Activated CD4-positive, alpha-beta T cell treated with anti-CD3 and anti-CD28 coated beads, Interleukin-2, amount 10 ng/mL, durations not matched to agents 7 days and 5 days (primary cell): Measurements from ENCODE around the gene NHLRC4. TPM values are rescaled to one million over a fixed set of nuclear protein-coding genes. Genes with fewer than 3 reads are reported as not detected.
A peak's percentile ranks its signal among the peaks of the same experiment; 100 is the strongest.

Source experiments
- CTCF ChIA-PET: fragments of 350-600 bp; sonication (Branson Sonifier 250); formaldehyde crosslinking; loops from one replicate; lab custom pipeline; 2021; ENCODE audit warnings: antibody characterized with exemption; lab: Charles Lee
- POLR2A ChIA-PET: fragments of 350-600 bp; sonication (Branson Sonifier 250); formaldehyde crosslinking; loops from one replicate; lab custom pipeline; 2021; ENCODE audit warnings: antibody characterized with exemption; lab: Charles Lee
- DNase-seq: peaks from one replicate; pipeline ENCODE4 v3.0.0-alpha.2; 2020
- H3K27ac Mint-ChIP-seq: one replicate; pipeline ENCODE4 v1.8.0; 2021; ENCODE audit warnings: mild to moderate bottlenecking, moderate library complexity, mixed read lengths
- H3K27me3 Mint-ChIP-seq: one replicate; pipeline ENCODE4 v1.8.0; 2021; ENCODE audit warnings: mixed read lengths
- H3K36me3 Mint-ChIP-seq: one replicate; pipeline ENCODE4 v1.8.0; 2021; ENCODE audit warnings: low read depth, mixed read lengths
- H3K4me1 Mint-ChIP-seq: one replicate; pipeline ENCODE4 v1.8.0; 2021; ENCODE audit warnings: mixed read lengths
- H3K4me3 Mint-ChIP-seq: one replicate; pipeline ENCODE4 v1.8.0; 2021; ENCODE audit warnings: mild to moderate bottlenecking, moderate library complexity, mixed read lengths
- H3K9me3 Mint-ChIP-seq: one replicate; pipeline ENCODE4 v1.8.0; 2021; ENCODE audit warnings: mixed read lengths
- microRNA-seq: library from miRNA; unstranded; fragments of <30 nt; microRNA quantifications from one replicate; pipeline ENCODE4 v1.2.0, GENCODE V29; 2021; ENCODE audit warnings: borderline microRNAs expressed, borderline replicate concordance
- total RNA-seq, 2 experiments: library from RNA; stranded (reverse); gene quantifications; one replicate each; pipeline ENCODE4 v1.2.3, GENCODE V29; 2021

NHLRC4 gene
- total RNA-seq, 2 experiments from 2014 or later, result 1.9 to 2.7 TPM

DNA sequence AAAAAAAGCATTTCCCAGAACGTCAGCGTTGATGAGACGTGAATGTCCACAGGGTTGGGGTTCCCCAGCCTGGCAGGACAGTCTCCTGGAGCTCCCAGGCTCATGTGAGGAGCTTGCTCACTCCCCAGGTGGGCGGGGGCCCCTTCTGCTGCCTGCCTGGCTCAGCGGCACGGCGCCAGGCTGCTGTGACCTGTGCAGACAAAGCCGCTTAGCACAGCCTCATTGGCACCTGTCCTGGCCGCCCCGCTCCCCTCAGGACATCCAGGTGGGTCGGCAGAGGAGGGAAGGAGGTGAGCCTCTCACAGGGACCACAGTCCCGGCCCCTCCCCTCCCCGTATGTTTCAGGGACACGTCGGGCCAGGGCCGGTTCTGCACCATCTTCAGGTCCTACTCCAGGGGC, 51.0 kb downstream of the NHLRC4 start:
- Mint-ChIP-seq H3K27ac (no peak overlapping the region), H3K36me3 (no peaks in the 10 kb centered on the region), H3K27me3 (no peaks in the 10 kb centered on the region), H3K4me1 (no peaks in the 10 kb centered on the region), H3K4me3 (no peak overlapping the region), H3K9me3 (no peaks in the 10 kb centered on the region)
- ChIA-PET CTCF (no interaction called here), POLR2A (no interaction called here)
- DNase-seq, result no peak

Small RNAs within 50 kb of the gene (microRNA-seq; reads per million reads assigned to microRNA genes)
- gene MIR3176 (2.7 reads per million, percentile 13 among the genes with 10 or more reads in this experiment), gene MIR5587 (not detected)

Other genes starting within 250 kb of the NHLRC4 start
- 10 to 100 TPM; 25.5 to 30.6 TPM for gene AXIN1, start 214.3 kb upstream of the NHLRC4 start, total RNA-seq
- gene MRPL28, start 196.5 kb upstream of the NHLRC4 start, total RNA-seq, result 10 to 100 TPM; 78.4 to 80.0 TPM
- gene PGAP6, start 185.0 kb upstream of the NHLRC4 start, total RNA-seq, result 10 to 100 TPM; 85.2 to 99.2 TPM
- 10 to 100 TPM; 27.0 to 30.9 TPM for gene NME4, start 169.8 kb upstream of the NHLRC4 start, total RNA-seq
- gene DECR2, start 165.1 kb upstream of the NHLRC4 start, total RNA-seq, result 1 to 10 TPM; 5.3 to 6.9 TPM
- gene RAB11FIP3, start 141.4 kb upstream of the NHLRC4 start, total RNA-seq, result 10 to 100 TPM; 22.7 to 26.0 TPM
- 10 to 100 TPM; 59.1 to 72.1 TPM for gene CAPN15, start 39.3 kb upstream of the NHLRC4 start, total RNA-seq
- gene PRR35, start 6.6 kb upstream of the NHLRC4 start, total RNA-seq, result not detected
- gene PIGQ, start 3.0 kb downstream of the NHLRC4 start, total RNA-seq, result 10 to 100 TPM; 44.5 to 46.1 TPM
- gene RAB40C, start 23.1 kb downstream of the NHLRC4 start, total RNA-seq, result 10 to 100 TPM; 13.3 to 17.6 TPM
- 1 to 10 TPM; 1.8 to 2.7 TPM for gene WFIKKN1, start 64.0 kb downstream of the NHLRC4 start, total RNA-seq
- 10 to 100 TPM; 63.7 to 78.0 TPM for gene METTL26, start 69.3 kb downstream of the NHLRC4 start, total RNA-seq
- gene MCRIP2, start 74.8 kb downstream of the NHLRC4 start, total RNA-seq, result 10 to 100 TPM; 17.3 to 20.2 TPM
- 10 to 100 TPM; 54.9 to 81.6 TPM for gene WDR90, start 82.4 kb downstream of the NHLRC4 start, total RNA-seq
- 100 to 1,000 TPM; 128 to 150 TPM for gene RHOT2, start 101.1 kb downstream of the NHLRC4 start, total RNA-seq
- gene RHBDL1, start 108.7 kb downstream of the NHLRC4 start, total RNA-seq, result 1 to 10 TPM; 1.5 to 1.7 TPM
- gene STUB1, start 113.4 kb downstream of the NHLRC4 start, total RNA-seq, result 10 to 100 TPM; 68.7 to 69.7 TPM
- 10 to 100 TPM; 33.8 to 34.3 TPM for gene JMJD8, start 117.3 kb downstream of the NHLRC4 start, total RNA-seq
- gene WDR24, start 123.4 kb downstream of the NHLRC4 start, total RNA-seq, result 10 to 100 TPM; 19.3 to 20.0 TPM
- 10 to 100 TPM; 12.7 to 14.3 TPM for gene FBXL16, start 138.8 kb downstream of the NHLRC4 start, total RNA-seq
- gene METRN, start 148.1 kb downstream of the NHLRC4 start, total RNA-seq, result 1 to 10 TPM; 2.5 to 3.0 TPM
- 1 to 10 TPM; 5.5 to 8.7 TPM for gene ANTKMT, start 154.1 kb downstream of the NHLRC4 start, total RNA-seq
- 1 to 10 TPM; 1.6 to 2.3 TPM for gene CCDC78, start 159.4 kb downstream of the NHLRC4 start, total RNA-seq
- 1 to 10 TPM; 5.0 to 5.7 TPM for gene HAGHL, start 160.1 kb downstream of the NHLRC4 start, total RNA-seq
- 10 to 100 TPM; 39.5 to 39.9 TPM for gene CIAO3, start 174.0 kb downstream of the NHLRC4 start, total RNA-seq
- not detected for gene MSLN, start 193.7 kb downstream of the NHLRC4 start, total RNA-seq
- 10 to 100 TPM; 25.4 to 26.1 TPM for gene RPUSD1, start 221.4 kb downstream of the NHLRC4 start, total RNA-seq
- 100 to 1,000 TPM in 1 of 2 experiments, 10 to 100 TPM in 1; 85.9 to 111 TPM for gene CHTF18, start 221.6 kb downstream of the NHLRC4 start, total RNA-seq
- gene GNG13, start 233.7 kb downstream of the NHLRC4 start, total RNA-seq, result not detected